Lower lobe of right lung (tissue), 2 donors: ENCODE results near the gene RFTN1. TPM values are rescaled to one million over a fixed set of nuclear protein-coding genes. Genes with fewer than 3 reads are reported as not detected.
A peak's percentile ranks its signal among the peaks of the same experiment; 100 is the strongest.

ENCODE experiments used
- ATAC-seq, 2 donors: fragments of 200-7000 bp; cut with Tn5 transposase; one replicate each; pipeline ENCODE4 v1.9.1; 2020 to 2022; ENCODE audit warnings: mild to moderate bottlenecking in 2 of 2, moderate library complexity in 2 of 2
- DNase-seq: peaks from one replicate; pipeline ENCODE4 v3.0.0-alpha.2; 2020
- H3K27ac ChIP-seq: fragments of 200-600 bp; one replicate; pipeline ENCODE4 v1.8.0; 2022
- H3K27me3 ChIP-seq: fragments of 200-600 bp; one replicate; pipeline ENCODE4 v1.8.0; 2022; ENCODE audit warnings: low read depth
- H3K36me3 ChIP-seq: fragments of 200-600 bp; one replicate; pipeline ENCODE4 v1.8.0; 2022; ENCODE audit warnings: mild to moderate bottlenecking
- H3K4me1 ChIP-seq: fragments of 200-600 bp; one replicate; pipeline ENCODE4 v1.8.0; 2022
- H3K4me3 ChIP-seq: fragments of 200-600 bp; one replicate; pipeline ENCODE4 v1.8.0; 2022; ENCODE audit warnings: mild to moderate bottlenecking
- H3K9me3 ChIP-seq: fragments of 200-600 bp; one replicate; pipeline ENCODE4 v1.8.0; 2022
- CTCF ChIP-seq: fragments of 200-600 bp; IDR thresholded peaks from one replicate; pipeline ENCODE4 v1.8.0; 2022; ENCODE audit warnings: antibody characterized with exemption, mild to moderate bottlenecking
- intact Hi-C: fragments of 100-400 bp; cut with DNase I; formaldehyde crosslinking; loops from one replicate; pipeline ENCODE4 v1.11.0; 2022
- total RNA-seq: library from RNA; stranded (reverse); fragmentation: NEBNext Ultra II Directional; extraction: Animal tissue kit (Norgen Biotek cat#: 25700); gene quantifications from one replicate; pipeline ENCODE4 v1.2.1, GENCODE V29; 2021
- donor health status: DM: no; HTN: yes; CAD: no; lungs with severe emphysema.

Gene RFTN1
- total RNA-seq, 1 donor from 2014 or later, result 58.2 TPM

- no peak overlapping the region for H3K27ac ChIP-seq
- intact Hi-C loops, result no loop called here
Measured at GRCh38 chr3:16407366-16407765, 106.1 kb downstream of the RFTN1 start.

GRCh38 chr3:16406579-16406978, 106.9 kb downstream of the RFTN1 start:
- H3K4me3 ChIP-seq, result no peak overlapping the region
- no peak for TF ChIP-seq CTCF

More at GRCh38 chr3:16407366-16407765, 106.1 kb downstream of the RFTN1 start:
- Histone ChIP-seq H3K4me3 (no peak overlapping the region), H3K36me3 (peaks cover 14% of the 10 kb centered on the region), H3K9me3 (no peaks in the 10 kb centered on the region), H3K27me3 (no peaks in the 10 kb centered on the region), H3K4me1 (peaks cover 22% of the 10 kb centered on the region)
- no peak for ATAC-seq
- DNase-seq, result no peak
- no peak for TF ChIP-seq CTCF

GRCh38 chr3:16406166-16406565, 107.3 kb downstream of the RFTN1 start:
- TF ChIP-seq CTCF, result no peak

More at GRCh38 chr3:16406579-16406978, 106.9 kb downstream of the RFTN1 start:
- Histone ChIP-seq H3K27me3 (no peaks in the 10 kb centered on the region), H3K9me3 (no peaks in the 10 kb centered on the region), H3K27ac (no peak overlapping the region), H3K4me1 (peaks cover 17% of the 10 kb centered on the region), H3K36me3 (peaks cover 14% of the 10 kb centered on the region)
- no peak for ATAC-seq
- no peak for DNase-seq
- intact Hi-C loops, result no loop called here

GRCh38 chr3:16404349-16404895, 109.1 kb downstream of the RFTN1 start:
- peak in 1 of 2 donors; percentile 5 for ATAC-seq
- intact Hi-C loops, result no loop called here
- no peak overlapping the region for H3K4me3 ChIP-seq
- no peak for DNase-seq
- no peaks in the 10 kb centered on the region for H3K27me3 ChIP-seq
- peaks cover 18% of the 10 kb centered on the region for H3K4me1 ChIP-seq
- no peak overlapping the region for H3K27ac ChIP-seq
- peaks cover 14% of the 10 kb centered on the region for H3K36me3 ChIP-seq
- no peaks in the 10 kb centered on the region for H3K9me3 ChIP-seq
- TF ChIP-seq CTCF, result no peak

More at GRCh38 chr3:16406166-16406565, 107.3 kb downstream of the RFTN1 start:
- no peak overlapping the region for H3K27ac ChIP-seq
- H3K27me3 ChIP-seq, result no peaks in the 10 kb centered on the region
- H3K4me1 ChIP-seq, result peaks cover 15% of the 10 kb centered on the region
- intact Hi-C loops, result no loop called here
- no peak overlapping the region for H3K4me3 ChIP-seq
- ATAC-seq (no peak), DNase-seq (no peak)
- H3K36me3 ChIP-seq, result peaks cover 14% of the 10 kb centered on the region
- no peaks in the 10 kb centered on the region for H3K9me3 ChIP-seq

- no peaks in the 10 kb centered on the region for H3K9me3 ChIP-seq
Measured at GRCh38 chr3:16402451-16402850, 111.0 kb downstream of the RFTN1 start.

More at GRCh38 chr3:16402451-16402850, 111.0 kb downstream of the RFTN1 start:
- H3K27me3 ChIP-seq, result no peaks in the 10 kb centered on the region
- peaks cover 23% of the 10 kb centered on the region for H3K4me1 ChIP-seq
- no peak for ATAC-seq
- no peak overlapping the region for H3K27ac ChIP-seq
- no peak overlapping the region for H3K4me3 ChIP-seq
- TF ChIP-seq CTCF, result no peak
- no peaks in the 10 kb centered on the region for H3K36me3 ChIP-seq
- intact Hi-C loops, result no loop called here
- DNase-seq, result no peak
